Gastroesophageal sphincter (tissue), 4 donors: ENCODE results near the gene RNF32. TPM values are rescaled to one million over a fixed set of nuclear protein-coding genes. Genes with fewer than 3 reads are reported as not detected.

Experiments used
- ATAC-seq: fragments of 150-250 bp; one replicate; pipeline ENCODE4 v1.9.1; 2016; ENCODE audit warnings: mild to moderate bottlenecking, moderate library complexity
- H3K27ac ChIP-seq, 4 donors: fragments of 200-600 bp; sonication (generic) in 3 of 4; 1 replicate in 3 of 4; 2 replicates in 1 of 4; pipeline ENCODE4 v1.5.1; 2016 to 2019
- H3K27me3 ChIP-seq: fragments of 200-600 bp; sonication (generic); one replicate; pipeline ENCODE4 v1.5.1; 2019
- H3K36me3 ChIP-seq, 2 donors: fragments of 200-600 bp; sonication (generic); one replicate each; pipeline ENCODE4 v1.5.1; 2019; ENCODE audit warnings: control low read depth in 1 of 2
- H3K4me1 ChIP-seq, 3 donors: fragments of 200-600 bp; sonication (generic); 1 replicate in 2 of 3; 2 replicates in 1 of 3; pipeline ENCODE4 v1.5.1; 2016 to 2019; ENCODE audit warnings: control low read depth in 2 of 3
- H3K4me3 ChIP-seq, 2 donors: fragments of 200-600 bp; sonication (generic); one replicate each; pipeline ENCODE4 v1.5.1; 2019; ENCODE audit warnings: mild to moderate bottlenecking in 1 of 2, moderate library complexity in 1 of 2
- H3K9me3 ChIP-seq, 3 donors: fragments of 200-600 bp; sonication (generic); one replicate each; pipeline ENCODE4 v1.5.1; 2017 to 2019; ENCODE audit warnings: control low read depth in 2 of 3
- CTCF ChIP-seq, 4 experiments: fragments of 200-600 bp in 2 of 4; fragments of 450-650 bp in 2 of 4; sonication (generic) in 1 of 4; IDR thresholded peaks; one replicate each; pipeline ENCODE4 v1.5.1; 2017 to 2019; ENCODE audit warnings: antibody characterized with exemption in 4 of 4, mild to moderate bottlenecking in 2 of 4, moderate library complexity in 2 of 4
- EP300 ChIP-seq: sonication (generic); formaldehyde crosslinking; IDR thresholded peaks from one replicate; pipeline ENCODE4 v1.6.1; 2017; ENCODE audit warnings: antibody characterized with exemption, mild to moderate bottlenecking
- POLR2A ChIP-seq, 2 donors: fragments of 450-650 bp; IDR thresholded peaks; one replicate each; pipeline ENCODE4 v1.6.1; 2017; ENCODE audit warnings: antibody characterized with exemption in 2 of 2, mild to moderate bottlenecking in 2 of 2, moderate library complexity in 1 of 2
- POLR2AphosphoS5 ChIP-seq: sonication (generic); formaldehyde crosslinking; IDR thresholded peaks from one replicate; pipeline ENCODE4 v1.6.1; 2017; ENCODE audit warnings: antibody characterized with exemption
- WGBS, 2 donors: methylation state at CpG; one replicate each; pipeline ENCODE4 v1.1.5; 2018; ENCODE audit warnings: low coverage in 1 of 2; 5-methylcytosine and 5-hydroxymethylcytosine counted together
- total RNA-seq, 4 donors: library from RNA; depleted of rRNA; stranded (reverse); fragments of >200 nt; gene quantifications; one replicate each; pipeline ENCODE4 v1.1.0, GENCODE V29; 2016

The RNF32 gene
- total RNA-seq, 4 donors from 2014 or later, result 0.35 to 0.67 TPM; not detected in 2

- Histone ChIP-seq H3K4me3 (no peak overlapping the region), H3K9me3 (no peaks in the 10 kb centered on the region), H3K27me3 (peaks cover 40% of the 10 kb centered on the region), H3K27ac (no peak overlapping the region), H3K36me3 (no peaks in the 10 kb centered on the region), H3K4me1 (peaks cover 0 to 14% (median 5%) of the 10 kb centered on the region in 3 donors)
- WGBS, 2 donors, result 71 to 86% methylated on average over 3 to 6 of the region's 10 CpGs
- TF ChIP-seq EP300 (no peak), POLR2AphosphoS5 (no peak), POLR2A (IDR thresholded peaks at IDR 0.05) (no peak), CTCF (IDR thresholded peaks at IDR 0.05) (no peak)
- ATAC-seq, result no peak
Measured at GRCh38 chr7:156612930-156613329, 27.6 kb upstream of the RNF32 start.

- Histone ChIP-seq H3K9me3 (no peaks in the 10 kb centered on the region), H3K36me3 (no peaks in the 10 kb centered on the region), H3K4me1 (peaks cover 0 to 11% (median 3%) of the 10 kb centered on the region in 3 donors), H3K27ac (no peak overlapping the region), H3K27me3 (peaks cover 52% of the 10 kb centered on the region), H3K4me3 (no peak overlapping the region)
- ATAC-seq, result no peak
- 70 to 83% methylated on average over 14 to 19 of the region's 19 CpGs for WGBS, 2 donors
- no peak for TF ChIP-seq EP300
- TF ChIP-seq POLR2A (IDR thresholded peaks at IDR 0.05), result no peak
- no peak for TF ChIP-seq CTCF (IDR thresholded peaks at IDR 0.05)
- TF ChIP-seq POLR2AphosphoS5, result no peak
Measured at GRCh38 chr7:156614434-156615264, 25.9 kb upstream of the RNF32 start.

DNA sequence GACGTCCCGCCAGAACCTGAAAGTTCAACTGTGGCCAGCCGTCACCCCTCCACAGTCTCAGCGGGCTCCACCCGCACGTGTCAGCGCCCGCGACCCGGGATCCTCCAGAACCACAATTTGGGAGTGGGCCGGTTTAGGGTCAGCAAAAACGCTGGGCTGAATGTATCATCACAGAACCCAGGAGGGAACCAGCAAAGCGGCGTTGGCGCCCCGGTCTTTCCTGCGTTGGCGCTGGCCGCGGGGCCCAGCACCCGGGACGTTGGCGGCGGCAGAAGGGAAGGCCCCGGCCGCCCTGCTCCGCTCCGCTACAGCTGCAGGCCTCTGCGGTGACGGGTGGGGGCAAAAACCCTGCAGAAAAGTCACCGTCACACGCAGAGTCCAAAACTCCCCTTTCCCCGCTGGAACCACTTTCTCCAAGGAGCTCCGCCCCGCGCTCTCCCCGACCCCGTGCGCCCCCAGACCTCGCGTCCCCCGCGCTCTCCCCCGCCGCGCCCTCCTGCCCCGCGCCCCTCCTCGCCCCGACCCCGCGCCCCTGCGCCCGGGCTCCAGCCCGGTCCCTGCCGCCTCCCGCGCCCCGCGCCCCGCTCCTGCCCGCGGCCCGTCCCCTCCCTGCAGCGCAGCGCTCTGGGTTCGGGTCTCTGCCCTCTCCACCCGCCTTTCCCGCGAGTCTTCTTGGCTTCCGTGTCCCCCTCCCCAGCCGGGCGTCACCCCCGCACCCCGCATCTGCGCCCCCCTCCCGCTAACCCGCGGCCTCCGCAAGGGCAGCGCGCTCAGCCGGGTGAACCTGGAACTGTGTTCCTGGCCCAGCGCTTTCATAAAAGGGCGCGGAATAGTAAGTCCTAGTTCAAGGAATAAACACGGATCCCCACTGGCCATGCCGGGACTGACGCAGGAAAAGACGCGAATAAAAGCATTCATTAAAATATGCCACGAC is 24.0 kb upstream of the RNF32 start:
- Histone ChIP-seq H3K4me3 (peak overlapping the region in 1 of 2 donors; percentile 42), H3K4me1 (peaks cover 0 to 11% (median 3%) of the 10 kb centered on the region in 3 donors), H3K27ac (no peak overlapping the region), H3K36me3 (no peaks in the 10 kb centered on the region), H3K27me3 (peaks cover 55% of the 10 kb centered on the region), H3K9me3 (peaks cover 0 to 6% (median 0%) of the 10 kb centered on the region in 3 donors)
- no peak for ATAC-seq
- TF ChIP-seq POLR2AphosphoS5 (no peak), CTCF (IDR thresholded peaks at IDR 0.05) (no peak), POLR2A (IDR thresholded peaks at IDR 0.05) (no peak), EP300 (no peak)
- 3 to 4% methylated on average over 4 to 9 of the region's 92 CpGs for WGBS, 2 donors

GRCh38 chr7:156617215-156617614 is 23.4 kb upstream of the RNF32 start:
- H3K9me3 ChIP-seq, result peaks cover 0 to 11% (median 0%) of the 10 kb centered on the region in 3 donors
- WGBS, 2 donors, result 56 to 76% methylated on average over 2 to 11 of the region's 11 CpGs
- no peak for ATAC-seq
- peak overlapping the region in 1 of 2 donors; percentile 42 for H3K4me3 ChIP-seq
- H3K27me3 ChIP-seq, result peaks cover 55% of the 10 kb centered on the region
- peaks cover 0 to 11% (median 3%) of the 10 kb centered on the region in 3 donors for H3K4me1 ChIP-seq
- no peaks in the 10 kb centered on the region for H3K36me3 ChIP-seq
- no peak for TF ChIP-seq POLR2A (IDR thresholded peaks at IDR 0.05)
- no peak for TF ChIP-seq EP300
- no peak for TF ChIP-seq CTCF (IDR thresholded peaks at IDR 0.05)
- no peak overlapping the region for H3K27ac ChIP-seq
